Sigmoid colon (tissue), 4 donors: ENCODE data around the gene SMPD4.
"Not testable (repeated sequence)": the region's sequence is repeated elsewhere in the genome, so short reads cannot be mapped to it uniquely, and the experiment has no call there.

ENCODE experiments used
- EP300 ChIP-seq, 4 donors: sonication (generic); formaldehyde crosslinking; IDR thresholded peaks; one replicate each; pipeline ENCODE4 v1.6.1; 2017; ENCODE audit warnings: antibody characterized with exemption in 4 of 4
- POLR2A ChIP-seq, 2 donors: fragments of 450-650 bp; IDR thresholded peaks; one replicate each; pipeline ENCODE4 v1.6.1; 2016; ENCODE audit warnings: antibody characterized with exemption in 2 of 2, mild to moderate bottlenecking in 2 of 2, moderate library complexity in 2 of 2
- POLR2AphosphoS5 ChIP-seq, 4 donors: sonication (generic); formaldehyde crosslinking; IDR thresholded peaks; one replicate each; pipeline ENCODE4 v1.6.1; 2017; ENCODE audit warnings: antibody characterized with exemption in 4 of 4
- TF ChIP-seq, protein P1 (sequence below), 4 experiments: fragments of 450-650 bp in 3 of 4; fragments of 200-600 bp in 1 of 4; IDR thresholded peaks; one replicate each; pipeline ENCODE4 v1.5.1; 2016 to 2019; ENCODE audit warnings: antibody characterized with exemption in 4 of 4, mild to moderate bottlenecking in 3 of 4, moderate library complexity in 2 of 4

DNA sequence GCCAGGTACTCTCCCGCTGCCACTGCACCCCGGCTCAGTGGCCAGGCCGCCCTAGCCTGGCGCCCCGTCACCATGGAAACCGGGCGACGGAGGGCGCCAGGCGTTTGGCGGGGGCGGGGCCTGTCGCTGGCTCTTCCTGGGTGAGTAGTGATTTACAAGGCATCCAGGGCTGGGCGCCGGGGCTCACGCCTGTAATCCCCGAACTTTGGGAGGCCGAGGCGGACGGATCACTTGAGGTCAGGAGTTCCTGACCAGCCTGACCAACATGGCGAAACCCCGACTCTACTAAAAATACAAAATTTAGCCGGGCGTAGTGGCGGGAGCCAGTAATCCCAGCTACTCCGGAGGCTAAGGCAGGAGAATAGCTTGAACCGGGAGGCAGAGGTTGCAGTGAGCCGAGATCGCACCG is 36.4 kb downstream of the SMPD4 start, which contains the start of gene CCDC74B:
- TF ChIP-seq, protein P1, sequence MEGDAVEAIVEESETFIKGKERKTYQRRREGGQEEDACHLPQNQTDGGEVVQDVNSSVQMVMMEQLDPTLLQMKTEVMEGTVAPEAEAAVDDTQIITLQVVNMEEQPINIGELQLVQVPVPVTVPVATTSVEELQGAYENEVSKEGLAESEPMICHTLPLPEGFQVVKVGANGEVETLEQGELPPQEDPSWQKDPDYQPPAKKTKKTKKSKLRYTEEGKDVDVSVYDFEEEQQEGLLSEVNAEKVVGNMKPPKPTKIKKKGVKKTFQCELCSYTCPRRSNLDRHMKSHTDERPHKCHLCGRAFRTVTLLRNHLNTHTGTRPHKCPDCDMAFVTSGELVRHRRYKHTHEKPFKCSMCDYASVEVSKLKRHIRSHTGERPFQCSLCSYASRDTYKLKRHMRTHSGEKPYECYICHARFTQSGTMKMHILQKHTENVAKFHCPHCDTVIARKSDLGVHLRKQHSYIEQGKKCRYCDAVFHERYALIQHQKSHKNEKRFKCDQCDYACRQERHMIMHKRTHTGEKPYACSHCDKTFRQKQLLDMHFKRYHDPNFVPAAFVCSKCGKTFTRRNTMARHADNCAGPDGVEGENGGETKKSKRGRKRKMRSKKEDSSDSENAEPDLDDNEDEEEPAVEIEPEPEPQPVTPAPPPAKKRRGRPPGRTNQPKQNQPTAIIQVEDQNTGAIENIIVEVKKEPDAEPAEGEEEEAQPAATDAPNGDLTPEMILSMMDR (IDR thresholded peaks at IDR 0.05), result not testable (repeated sequence)
- TF ChIP-seq POLR2AphosphoS5, POLR2A, EP300 (IDR thresholded peaks at IDR 0.05): not testable (repeated sequence)
